ENCODE measurements around the gene ARHGEF17. TPM values are rescaled to one million over a fixed set of nuclear protein-coding genes. Genes with fewer than 3 reads are reported as not detected.

Gene ARHGEF17
- total and polyA plus RNA-seq, 2 experiments from 2014 or later = 15.3 to 23.5 TPM

- in situ Hi-C loops (cut with MboI) = no loop called here
- no peak overlapping the region for H3K4me3 ChIP-seq
- H3K27me3 ChIP-seq (replicated peaks; ENCODE audit: insufficient read depth) = no peaks in the 10 kb centered on the region
- 95% methylated on average over 7 of the region's 7 CpGs for whole genome bisulfite sequencing, 2 experiments (ENCODE audit: low coverage in 1 of 2, low lambda C conversion rate in 2 of 2, missing lambda C conversion rate in 2 of 2)
- peaks cover 7% of the 10 kb centered on the region; the same call in 1 of the 2 replicates for H3K4me1 ChIP-seq (ENCODE audit: insufficient read depth)
- H3K36me3 ChIP-seq (ENCODE audit: low read depth) = no peaks in the 10 kb centered on the region
- H4K20me1 ChIP-seq (ENCODE audit: insufficient read depth) = no peaks in the 10 kb centered on the region
- H2AFZ ChIP-seq = no peak overlapping the region
- no peak overlapping the region for H3K27ac ChIP-seq
- peaks cover 100% of the 10 kb centered on the region for H3K79me2 ChIP-seq (ENCODE audit: insufficient read depth)
- no peaks in the 10 kb centered on the region for H3K9me2 ChIP-seq (ENCODE audit: insufficient read depth)
- H3K4me2 ChIP-seq (ENCODE audit: unreplicated experiment) = no peak overlapping the region
- no peak overlapping the region for H3K9ac ChIP-seq
- no peaks in the 10 kb centered on the region for H3F3A ChIP-seq (ENCODE audit: insufficient read depth)
- DNase-seq = no peak
- no peaks in the 10 kb centered on the region for H3K9me3 ChIP-seq (ENCODE audit: low read depth)
- no peak for TF ChIP-seq EZH2phosphoT487 (IDR thresholded peaks at IDR 0.05; ENCODE audit: insufficient read depth, low read depth)
- no peak for TF ChIP-seq EZH2 (IDR thresholded peaks at IDR 0.05; ENCODE audit: insufficient read depth, poor library complexity, severe bottlenecking)
Observed at GRCh38 chr11:73382183-73382582, 74.1 kb downstream of the ARHGEF17 start.

DNA sequence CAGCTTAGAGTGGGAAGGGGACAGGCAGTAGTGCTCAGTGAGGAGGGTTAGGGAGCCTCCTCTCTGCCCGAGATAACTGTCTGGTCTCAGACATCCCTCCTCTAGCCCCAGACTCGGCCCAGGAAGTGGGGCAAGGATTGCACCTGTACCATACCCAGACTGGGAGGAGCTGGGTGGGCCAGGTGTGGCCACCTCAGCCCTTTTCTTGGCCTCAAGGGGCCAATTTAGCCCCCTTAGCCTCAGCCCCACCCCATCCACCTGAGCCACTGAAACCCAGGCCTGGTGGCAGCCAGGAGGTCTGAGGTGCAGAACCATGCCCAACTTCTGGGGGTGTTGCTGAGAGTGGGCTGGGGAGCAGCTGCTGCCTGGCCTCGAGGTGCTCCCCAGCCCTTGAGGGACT is 74.7 kb downstream of the ARHGEF17 start:
- H3K4me1 ChIP-seq (ENCODE audit: insufficient read depth) = peaks cover 2% of the 10 kb centered on the region; the same call in 1 of the 2 replicates
- in situ Hi-C loops (cut with MboI) = no loop called here
- H3K4me3 ChIP-seq = no peak overlapping the region
- H3K4me2 ChIP-seq (ENCODE audit: unreplicated experiment) = no peak overlapping the region
- H3K36me3 ChIP-seq (ENCODE audit: low read depth) = no peaks in the 10 kb centered on the region
- WGBS, 2 experiments (ENCODE audit: low coverage in 1 of 2, low lambda C conversion rate in 2 of 2, missing lambda C conversion rate in 2 of 2) = 55 to 70% methylated on average over 3 of the region's 3 CpGs
- H3K27ac ChIP-seq = no peak overlapping the region
- H3K27me3 ChIP-seq (replicated peaks; ENCODE audit: insufficient read depth) = no peaks in the 10 kb centered on the region
- no peaks in the 10 kb centered on the region for H3F3A ChIP-seq (ENCODE audit: insufficient read depth)
- no peaks in the 10 kb centered on the region for H3K9me3 ChIP-seq (ENCODE audit: low read depth)
- H3K9ac ChIP-seq = no peak overlapping the region
- no peaks in the 10 kb centered on the region for H4K20me1 ChIP-seq (ENCODE audit: insufficient read depth)
- no peak for TF ChIP-seq EZH2 (IDR thresholded peaks at IDR 0.05; ENCODE audit: insufficient read depth, poor library complexity, severe bottlenecking)
- TF ChIP-seq EZH2phosphoT487 (IDR thresholded peaks at IDR 0.05; ENCODE audit: insufficient read depth, low read depth) = no peak
- H3K79me2 ChIP-seq (ENCODE audit: insufficient read depth) = peaks cover 100% of the 10 kb centered on the region
- no peaks in the 10 kb centered on the region for H3K9me2 ChIP-seq (ENCODE audit: insufficient read depth)
- no peak overlapping the region for H2AFZ ChIP-seq
- no peak for DNase-seq

GRCh38 chr11:73383249-73384124 is 75.4 kb downstream of the ARHGEF17 start:
- peak; percentile 30 for DNase-seq
- H3K27ac ChIP-seq = no peak overlapping the region
- in situ Hi-C loops (cut with MboI) = no loop called here
- no peak overlapping the region for H3K9ac ChIP-seq
- H3K36me3 ChIP-seq (ENCODE audit: low read depth) = no peaks in the 10 kb centered on the region
- no peaks in the 10 kb centered on the region for H3K9me2 ChIP-seq (ENCODE audit: insufficient read depth)
- no peaks in the 10 kb centered on the region; the same call in 1 of the 2 replicates for H3K4me1 ChIP-seq (ENCODE audit: insufficient read depth)
- no peak overlapping the region for H3K4me3 ChIP-seq
- H3K4me2 ChIP-seq (ENCODE audit: unreplicated experiment) = no peak overlapping the region
- TF ChIP-seq EZH2 (IDR thresholded peaks at IDR 0.05; ENCODE audit: insufficient read depth, poor library complexity, severe bottlenecking) = no peak
- TF ChIP-seq EZH2phosphoT487 (IDR thresholded peaks at IDR 0.05; ENCODE audit: insufficient read depth, low read depth) = no peak
- WGBS, 2 experiments (ENCODE audit: low coverage in 1 of 2, low lambda C conversion rate in 2 of 2, missing lambda C conversion rate in 2 of 2) = 69 to 77% methylated on average over 9 of the region's 9 CpGs
- no peak overlapping the region for H2AFZ ChIP-seq
- H4K20me1 ChIP-seq (ENCODE audit: insufficient read depth) = no peaks in the 10 kb centered on the region
- peaks cover 99% of the 10 kb centered on the region for H3K79me2 ChIP-seq (ENCODE audit: insufficient read depth)
- no peaks in the 10 kb centered on the region for H3F3A ChIP-seq (ENCODE audit: insufficient read depth)
- H3K9me3 ChIP-seq (ENCODE audit: low read depth) = no peaks in the 10 kb centered on the region
- no peaks in the 10 kb centered on the region for H3K27me3 ChIP-seq (replicated peaks; ENCODE audit: insufficient read depth)

DNA sequence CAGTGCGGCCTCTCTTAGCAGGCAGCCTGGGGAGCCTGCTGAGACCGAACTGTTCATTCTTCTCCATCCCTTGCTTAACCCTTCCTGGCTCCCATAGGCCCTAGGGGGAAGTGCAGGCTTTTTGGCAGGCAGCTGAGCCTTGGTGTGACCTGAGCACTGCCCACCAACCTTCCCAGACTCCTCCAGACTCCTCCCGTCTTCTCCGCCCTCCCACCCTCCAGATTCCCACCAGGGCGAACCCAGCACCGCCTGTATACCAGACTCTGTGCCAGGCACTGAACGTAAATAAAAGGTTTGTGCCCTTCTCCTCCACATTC is 76.0 kb downstream of the ARHGEF17 start:
- no peaks in the 10 kb centered on the region for H3K36me3 ChIP-seq (ENCODE audit: low read depth)
- H3K9me2 ChIP-seq (ENCODE audit: insufficient read depth) = no peaks in the 10 kb centered on the region
- WGBS, 2 experiments (ENCODE audit: low coverage in 1 of 2, low lambda C conversion rate in 2 of 2, missing lambda C conversion rate in 2 of 2) = 88 to 93% methylated on average over 7 of the region's 7 CpGs
- no peaks in the 10 kb centered on the region for H3K9me3 ChIP-seq (ENCODE audit: low read depth)
- no peak overlapping the region for H2AFZ ChIP-seq
- H4K20me1 ChIP-seq (ENCODE audit: insufficient read depth) = no peaks in the 10 kb centered on the region
- H3F3A ChIP-seq (ENCODE audit: insufficient read depth) = no peaks in the 10 kb centered on the region
- TF ChIP-seq EZH2 (IDR thresholded peaks at IDR 0.05; ENCODE audit: insufficient read depth, poor library complexity, severe bottlenecking) (no peak), EZH2phosphoT487 (IDR thresholded peaks at IDR 0.05; ENCODE audit: insufficient read depth, low read depth) (no peak)
- DNase-seq = no peak
- H3K79me2 ChIP-seq (ENCODE audit: insufficient read depth) = peaks cover 94% of the 10 kb centered on the region
- no peaks in the 10 kb centered on the region; the same call in 1 of the 2 replicates for H3K4me1 ChIP-seq (ENCODE audit: insufficient read depth)
- H3K4me2 ChIP-seq (ENCODE audit: unreplicated experiment) = no peak overlapping the region
- no peak overlapping the region for H3K27ac ChIP-seq
- no peak overlapping the region for H3K9ac ChIP-seq
- no peaks in the 10 kb centered on the region for H3K27me3 ChIP-seq (replicated peaks; ENCODE audit: insufficient read depth)
- in situ Hi-C loops (cut with MboI) = no loop called here
- H3K4me3 ChIP-seq = no peak overlapping the region

All from GM23248 (cell line).